ENCODE measurements around the gene SLMAP.

GRCh38 chr3:57957824-57958223 lies 201.7 kb downstream of the SLMAP start:
- TF ChIP-seq CTCF (IDR thresholded peaks at IDR 0.05) (no peak), POLR2A (IDR thresholded peaks at IDR 0.05) (no peak)

All from breast epithelium (tissue), 3 donors.